Trophoblast cell (in vitro differentiated cells and primary cell): Measurements from ENCODE around the gene MYO3A.

Experiments used
- DNase-seq, 2 donors: peaks; one replicate each; pipeline ENCODE4 v3.0.0-alpha.2; 2016
- H2AFZ ChIP-seq: 2 replicates; pipeline ENCODE4 v1.6.1; 2013; ENCODE audit warnings: low read length, moderate library complexity, mild to moderate bottlenecking; ENCODE audit not compliant: insufficient read depth, poor library complexity
- H2AK5ac ChIP-seq: 2 replicates; pipeline ENCODE4 v1.6.1; 2013; ENCODE audit warnings: mild to moderate bottlenecking, low read length
- H2BK120ac ChIP-seq: 2 replicates; pipeline ENCODE4 v1.6.1; 2013; ENCODE audit warnings: low read length, mild to moderate bottlenecking, moderate library complexity; ENCODE audit not compliant: insufficient read depth, poor library complexity
- H2BK12ac ChIP-seq: 2 replicates; pipeline ENCODE4 v1.6.1; 2013; ENCODE audit warnings: mild to moderate bottlenecking, low read length, moderate library complexity
- H2BK5ac ChIP-seq: 2 replicates; pipeline ENCODE4 v1.6.1; 2013; ENCODE audit warnings: low read length, low read depth, moderate library complexity, mild to moderate bottlenecking; ENCODE audit not compliant: poor library complexity
- H3K14ac ChIP-seq: 2 replicates; pipeline ENCODE4 v1.6.1; 2013; ENCODE audit warnings: mild to moderate bottlenecking, low read length
- H3K18ac ChIP-seq: 2 replicates; pipeline ENCODE4 v1.6.1; 2013; ENCODE audit warnings: mild to moderate bottlenecking, low read length
- H3K23ac ChIP-seq: 2 replicates; pipeline ENCODE4 v1.6.1; 2013; ENCODE audit warnings: low read length
- H3K27ac ChIP-seq: 2 replicates; pipeline ENCODE4 v1.5.1; 2013; ENCODE audit warnings: low read depth, mild to moderate bottlenecking, inconsistent platforms, low read length, moderate library complexity
- H3K27me3 ChIP-seq: 2 replicates; pipeline ENCODE4 v1.6.1; 2013; ENCODE audit warnings: inconsistent platforms, mild to moderate bottlenecking, low read length, moderate library complexity; ENCODE audit not compliant: insufficient read depth
- H3K36me3 ChIP-seq, 2 experiments: 1 replicate in 1 of 2; 2 replicates in 1 of 2; pipeline ENCODE4 v1.6.1; 2013; ENCODE audit warnings: low read length in 2 of 2, mild to moderate bottlenecking in 2 of 2, moderate library complexity in 1 of 2; ENCODE audit not compliant: insufficient read depth in 2 of 2, control insufficient read depth in 1 of 2
- H3K4ac ChIP-seq: 2 replicates; pipeline ENCODE4 v1.6.1; 2013; ENCODE audit warnings: low read depth, mild to moderate bottlenecking, low read length, moderate library complexity
- H3K4me1 ChIP-seq, 2 experiments: 1 replicate in 1 of 2; 2 replicates in 1 of 2; pipeline ENCODE4 v1.6.1; 2013; ENCODE audit warnings: low read length in 2 of 2, mild to moderate bottlenecking in 2 of 2, moderate library complexity in 1 of 2; ENCODE audit not compliant: insufficient read depth in 2 of 2, control insufficient read depth in 1 of 2
- H3K4me2 ChIP-seq: 2 replicates; pipeline ENCODE4 v1.6.1; 2013; ENCODE audit warnings: inconsistent platforms, mild to moderate bottlenecking, low read length, moderate library complexity
- H3K4me3 ChIP-seq: 2 replicates; pipeline ENCODE4 v1.5.1; 2013; ENCODE audit warnings: mild to moderate bottlenecking, low read depth, low read length, inconsistent platforms
- H3K79me1 ChIP-seq: one replicate; pipeline ENCODE4 v1.6.1; 2013; ENCODE audit warnings: low read length
- H3K79me2 ChIP-seq: 2 replicates; pipeline ENCODE4 v1.6.1; 2013; ENCODE audit warnings: low read length, mild to moderate bottlenecking; ENCODE audit not compliant: control insufficient read depth, insufficient read depth, poor library complexity
- H3K9ac ChIP-seq: 2 replicates; pipeline ENCODE4 v1.6.1; 2013; ENCODE audit warnings: mild to moderate bottlenecking, low read length
- H3K9me3 ChIP-seq: 2 replicates; pipeline ENCODE4 v1.6.1; 2013; ENCODE audit warnings: low read depth, mild to moderate bottlenecking, control low read depth, inconsistent platforms, low read length; ENCODE audit not compliant: insufficient read depth
- H4K12ac ChIP-seq: 2 replicates; pipeline ENCODE4 v1.6.1; 2013; ENCODE audit warnings: low read depth, mild to moderate bottlenecking, low read length, moderate library complexity
- H4K8ac ChIP-seq: 2 replicates; pipeline ENCODE4 v1.6.1; 2013; ENCODE audit warnings: low read depth, mild to moderate bottlenecking, low read length, moderate library complexity
- H4K91ac ChIP-seq: one replicate; pipeline ENCODE4 v1.6.1; 2013; ENCODE audit warnings: low read depth, mild to moderate bottlenecking, low read length, moderate library complexity
- WGBS: extraction: QIAGEN DNeasy Blood & Tissue Kit; methylation state at CpG from one replicate; pipeline ENCODE4 v1.1.7; 2013; ENCODE audit warnings: missing lambda C conversion rate; ENCODE audit not compliant: insufficient read length, insufficient coverage; ENCODE audit errors: extremely low coverage; 5-methylcytosine and 5-hydroxymethylcytosine counted together

MYO3A gene

DNA sequence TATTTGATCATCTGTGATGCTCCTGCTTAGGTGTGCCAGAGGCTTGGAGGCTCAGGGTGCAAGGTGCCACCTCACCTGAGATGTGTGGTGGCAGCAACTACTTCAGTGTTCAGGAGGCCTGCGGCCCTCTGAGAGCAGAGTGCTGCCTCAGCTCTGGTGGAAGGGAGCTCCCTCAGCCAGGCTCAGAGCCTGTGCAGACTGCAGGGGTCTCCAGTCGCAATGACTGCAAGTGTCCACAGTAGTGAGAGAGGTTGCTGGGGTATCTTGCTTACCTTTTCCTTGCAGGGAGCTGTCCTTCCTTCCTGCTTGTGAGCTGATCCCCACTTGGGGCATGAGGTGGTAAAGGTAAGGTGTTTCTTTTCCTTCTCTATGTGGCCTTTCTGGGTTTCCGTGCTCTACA lies 151.5 kb downstream of the MYO3A start:
- no CpG with 5 or more reads among the region's 3 CpGs for WGBS
- H3K4me1 ChIP-seq, result no peaks in the 10 kb centered on the region
- H3K27ac ChIP-seq, result no peak overlapping the region
- no peak overlapping the region for H2AK5ac ChIP-seq
- H3K14ac ChIP-seq, result no peak overlapping the region
- no peaks in the 10 kb centered on the region for H3K79me2 ChIP-seq
- no peaks in the 10 kb centered on the region for H3K27me3 ChIP-seq
- no peak overlapping the region for H3K4me3 ChIP-seq
- H3K36me3 ChIP-seq, result no peaks in the 10 kb centered on the region
- H4K8ac ChIP-seq, result no peak overlapping the region
- no peak overlapping the region for H4K12ac ChIP-seq
- no peaks in the 10 kb centered on the region for H3K79me1 ChIP-seq
- no peak overlapping the region for H2BK12ac ChIP-seq
- H3K4ac ChIP-seq, result no peak overlapping the region
- no peak overlapping the region for H3K9ac ChIP-seq
- H4K91ac ChIP-seq, result no peak overlapping the region
- no peak overlapping the region for H3K18ac ChIP-seq
- H2AFZ ChIP-seq, result no peak overlapping the region
- H2BK5ac ChIP-seq, result no peak overlapping the region
- no peak overlapping the region for H3K23ac ChIP-seq
- no peak overlapping the region for H2BK120ac ChIP-seq
- no peak overlapping the region for H3K4me2 ChIP-seq
- no peak for DNase-seq
- peaks cover 1% of the 10 kb centered on the region for H3K9me3 ChIP-seq

DNA sequence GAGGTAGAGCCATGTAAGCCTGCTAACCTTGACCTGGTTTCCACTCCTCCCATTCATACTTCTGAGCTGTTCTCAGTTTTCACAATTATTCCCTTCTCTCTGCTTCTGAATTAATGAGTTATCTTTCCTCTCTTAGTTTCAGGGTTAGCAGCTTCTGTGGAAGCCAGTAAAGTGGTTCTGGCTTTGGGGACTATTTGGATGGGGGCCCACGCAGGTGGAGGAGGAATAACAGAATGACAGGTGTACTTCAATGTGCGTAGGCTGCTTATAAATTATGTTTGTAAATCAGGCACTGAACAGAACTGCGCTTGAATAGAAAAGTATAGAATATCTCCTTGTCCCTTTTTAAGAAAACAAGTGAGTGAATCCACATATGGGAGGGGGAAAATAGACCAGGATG lies 153.6 kb downstream of the MYO3A start:
- WGBS, result no CpG with 5 or more reads among the region's 3 CpGs
- Histone ChIP-seq H3K18ac (no peak overlapping the region), H3K4me1 (no peaks in the 10 kb centered on the region)

DNA sequence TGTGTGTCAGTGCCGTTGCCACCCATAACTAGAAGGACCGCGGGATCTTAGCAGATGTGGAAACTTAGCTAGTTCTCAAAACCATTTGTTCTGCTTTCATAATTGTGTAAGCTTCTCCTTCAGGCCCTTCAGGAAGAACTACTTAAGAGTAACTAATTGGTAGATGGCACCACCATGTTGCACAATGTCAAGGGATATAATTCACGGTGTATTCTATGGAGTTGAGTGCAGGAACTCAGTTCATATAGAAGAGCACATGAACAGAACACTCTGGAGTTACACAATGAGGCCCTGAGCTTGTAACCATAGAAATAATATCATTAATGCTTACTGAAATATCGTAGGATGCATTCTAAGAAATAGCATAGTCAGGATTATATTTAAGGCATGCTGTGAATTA lies 156.0 kb downstream of the MYO3A start:
- Histone ChIP-seq H2BK5ac (no peak overlapping the region), H3K27me3 (no peaks in the 10 kb centered on the region), H3K4ac (no peak overlapping the region), H3K18ac (no peak overlapping the region), H3K14ac (no peak overlapping the region), H3K9me3 (peaks cover 1% of the 10 kb centered on the region), H2AFZ (no peak overlapping the region), H2BK120ac (no peak overlapping the region), H2BK12ac (no peak overlapping the region), H3K23ac (no peak overlapping the region), H3K4me3 (no peak overlapping the region), H3K4me2 (no peak overlapping the region), H3K79me2 (no peaks in the 10 kb centered on the region), H4K91ac (no peak overlapping the region), H2AK5ac (no peak overlapping the region), H3K4me1 (no peaks in the 10 kb centered on the region), H3K27ac (no peak overlapping the region), H4K8ac (no peak overlapping the region), H4K12ac (no peak overlapping the region), H3K79me1 (no peaks in the 10 kb centered on the region), H3K36me3 (no peaks in the 10 kb centered on the region), H3K9ac (no peak overlapping the region)
- no CpG with 5 or more reads among the region's 5 CpGs for WGBS
- no peak for DNase-seq

More for the DNA sequence above, 153.6 kb downstream of the MYO3A start:
- Histone ChIP-seq H3K4me2 (no peak overlapping the region), H2AK5ac (no peak overlapping the region), H4K12ac (no peak overlapping the region), H2BK5ac (no peak overlapping the region), H4K8ac (no peak overlapping the region), H4K91ac (no peak overlapping the region), H2BK12ac (no peak overlapping the region), H2BK120ac (no peak overlapping the region), H3K9ac (no peak overlapping the region), H3K9me3 (peaks cover 1% of the 10 kb centered on the region), H3K4me3 (no peak overlapping the region), H3K14ac (no peak overlapping the region), H3K27ac (no peak overlapping the region), H3K4ac (no peak overlapping the region), H3K36me3 (no peaks in the 10 kb centered on the region), H3K79me2 (no peaks in the 10 kb centered on the region), H3K27me3 (no peaks in the 10 kb centered on the region), H3K23ac (no peak overlapping the region), H3K79me1 (no peaks in the 10 kb centered on the region), H2AFZ (no peak overlapping the region)
- DNase-seq, result no peak

DNA sequence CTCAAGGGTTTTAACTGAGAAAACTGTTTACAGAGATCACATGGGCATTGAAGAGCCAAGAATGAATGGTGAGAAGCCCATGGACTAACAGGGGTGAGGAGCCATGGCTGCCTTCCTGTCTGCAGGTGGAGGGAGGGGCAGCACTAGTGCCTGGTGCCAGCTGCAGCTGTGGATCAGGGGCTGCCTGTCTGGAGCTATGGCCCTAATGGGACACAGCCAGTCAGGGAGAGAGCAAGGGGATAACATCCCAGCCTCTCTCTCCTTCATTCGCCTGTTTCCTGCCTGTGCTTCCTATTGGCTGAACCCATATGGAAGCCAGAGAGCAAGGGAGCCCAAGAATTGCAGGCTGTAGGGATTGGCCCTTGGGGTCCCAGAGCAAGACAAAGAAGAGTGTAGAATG lies 156.7 kb downstream of the MYO3A start:
- no peak overlapping the region for H2AFZ ChIP-seq
- no peak overlapping the region for H2AK5ac ChIP-seq
- H3K4me3 ChIP-seq, result no peak overlapping the region
- no peaks in the 10 kb centered on the region for H3K79me1 ChIP-seq
- H2BK12ac ChIP-seq, result no peak overlapping the region
- no peak overlapping the region for H2BK5ac ChIP-seq
- H3K27me3 ChIP-seq, result no peaks in the 10 kb centered on the region
- no peak overlapping the region for H3K4me2 ChIP-seq
- H3K23ac ChIP-seq, result no peak overlapping the region
- H3K9ac ChIP-seq, result no peak overlapping the region
- no peak overlapping the region for H3K18ac ChIP-seq
- H3K36me3 ChIP-seq, result no peaks in the 10 kb centered on the region
- H2BK120ac ChIP-seq, result no peak overlapping the region
- H4K91ac ChIP-seq, result no peak overlapping the region
- no peak for DNase-seq
- H3K14ac ChIP-seq, result no peak overlapping the region
- H4K8ac ChIP-seq, result no peak overlapping the region
- no peaks in the 10 kb centered on the region for H3K9me3 ChIP-seq
- H3K4me1 ChIP-seq, result no peaks in the 10 kb centered on the region
- no peak overlapping the region for H4K12ac ChIP-seq
- H3K79me2 ChIP-seq, result no peaks in the 10 kb centered on the region
- no peak overlapping the region for H3K27ac ChIP-seq
- WGBS, result no CpG with 5 or more reads among the region's 1 CpG
- H3K4ac ChIP-seq, result no peak overlapping the region
